Measurements from ENCODE around the gene FICD.

GRCh38 chr12:108564724-108565123 is 49.6 kb downstream of the FICD start:
- TF ChIP-seq CTCF (conservative IDR thresholded peaks at IDR 0.05 in 1 of 2, IDR thresholded peaks at IDR 0.05 in 1 of 2; ENCODE audit: low read depth in 1 of 2, low read length in 2 of 2) (no peak), EZH2 (IDR thresholded peaks at IDR 0.05; ENCODE audit: low read length, missing control alignments) (no peak)

All from fibroblast of lung (primary cell).